ENCODE measurements around the gene PRKCE. TPM values are rescaled to one million over a fixed set of nuclear protein-coding genes. Genes with fewer than 3 reads are reported as not detected.
"Not testable (repeated sequence)": the region's sequence is repeated elsewhere in the genome, so short reads cannot be mapped to it uniquely, and the experiment has no call there.

PRKCE gene
- total RNA-seq, 1 experiment from 2014 or later, result 5.3 TPM

DNA sequence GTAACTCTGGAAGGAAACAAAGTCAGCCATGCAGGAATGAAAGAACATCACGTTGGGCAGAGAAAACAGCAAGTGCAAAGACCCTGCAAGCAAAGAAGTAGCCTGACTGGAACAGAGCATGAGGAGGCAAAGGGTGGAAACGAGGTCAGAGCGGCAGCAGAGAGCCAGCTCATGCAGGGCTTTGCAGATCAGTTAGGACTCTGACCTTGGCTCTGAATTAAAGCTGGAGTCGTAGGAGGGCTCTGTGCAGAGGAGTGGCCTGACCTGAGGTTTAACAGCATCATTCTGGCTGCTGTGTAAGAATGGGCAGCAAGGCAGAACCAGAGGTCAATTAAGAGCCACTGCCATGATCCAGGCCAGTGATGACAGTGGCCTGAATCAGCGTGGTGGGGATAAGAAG, 220.7 kb downstream of the PRKCE start:
- DNase-seq (ENCODE audit: low read depth), result peak; percentile 77

DNA sequence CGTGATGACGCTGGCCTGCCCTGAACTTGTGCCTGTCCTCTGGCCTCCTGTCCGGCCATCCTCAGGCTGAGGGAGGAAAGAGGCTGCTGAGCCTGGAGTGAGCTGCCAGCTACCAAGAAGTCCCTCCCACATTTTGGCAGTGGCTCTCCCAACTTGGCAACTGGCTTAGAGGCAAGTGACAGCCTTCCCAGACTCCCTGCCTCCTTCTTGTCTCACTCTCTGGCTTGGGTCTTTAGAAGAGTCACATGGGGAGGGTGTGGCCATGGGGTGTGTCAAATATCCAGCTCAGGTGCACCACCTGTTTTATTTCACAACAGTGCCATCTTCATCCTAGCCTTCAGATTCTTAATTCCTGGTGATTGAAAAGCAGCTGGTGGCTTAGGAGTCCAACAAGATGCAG, 222.9 kb downstream of the PRKCE start:
- in situ Hi-C loops (cut with HindIII; ENCODE audit: low pct_unique_long_range_greater_than_20kb, low sequenced_read_pairs), result no loop called here
- DNase-seq (ENCODE audit: low read depth), result no peak

More for the DNA sequence above, 220.7 kb downstream of the PRKCE start:
- in situ Hi-C loops (cut with HindIII; ENCODE audit: low pct_unique_long_range_greater_than_20kb, low sequenced_read_pairs), result no loop called here

DNA sequence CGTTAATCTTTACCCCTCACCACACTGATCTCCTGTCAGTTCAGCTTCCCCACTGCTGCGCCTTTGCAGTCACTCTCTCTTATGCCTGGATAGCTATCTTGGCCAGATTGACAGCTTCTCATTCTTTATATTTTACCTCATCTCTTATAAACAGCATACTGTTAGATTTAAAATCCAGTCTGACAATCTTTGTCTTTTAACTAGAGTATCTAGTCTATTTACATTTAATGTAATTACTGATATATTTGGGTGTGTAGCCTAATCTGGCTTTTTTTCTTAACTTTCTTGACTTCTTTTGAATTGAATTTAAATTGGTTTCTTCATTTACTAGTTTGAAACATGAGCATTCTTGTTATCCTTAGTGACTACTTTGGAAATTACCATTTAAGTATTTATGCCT, 225.1 kb downstream of the PRKCE start:
- in situ Hi-C loops (cut with HindIII; ENCODE audit: low pct_unique_long_range_greater_than_20kb, low sequenced_read_pairs), result no loop called here

DNA sequence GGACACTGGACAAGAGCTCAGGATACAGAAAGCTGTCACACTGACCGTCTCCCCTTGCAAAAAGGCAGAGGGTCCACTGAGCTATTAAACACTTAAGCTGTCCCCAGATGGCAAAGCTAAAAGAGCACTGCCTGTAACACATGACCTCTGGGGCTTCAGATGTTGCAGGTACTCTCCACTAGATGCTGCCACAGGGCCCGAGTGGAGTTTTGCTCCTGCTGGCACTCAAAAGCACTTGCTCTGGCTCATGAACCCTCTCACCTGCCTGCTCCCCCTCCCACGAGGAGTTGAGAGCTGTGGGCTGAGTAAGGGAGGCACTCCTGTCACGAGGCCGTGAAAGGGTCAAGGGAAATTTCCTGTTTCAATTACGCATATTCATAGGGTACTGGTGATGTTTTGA, 227.9 kb downstream of the PRKCE start:
- no peak for DNase-seq (ENCODE audit: low read depth)
- in situ Hi-C loops (cut with HindIII; ENCODE audit: low pct_unique_long_range_greater_than_20kb, low sequenced_read_pairs), result no loop called here

More for the DNA sequence above, 225.1 kb downstream of the PRKCE start:
- no peak for DNase-seq (ENCODE audit: low read depth)

DNA sequence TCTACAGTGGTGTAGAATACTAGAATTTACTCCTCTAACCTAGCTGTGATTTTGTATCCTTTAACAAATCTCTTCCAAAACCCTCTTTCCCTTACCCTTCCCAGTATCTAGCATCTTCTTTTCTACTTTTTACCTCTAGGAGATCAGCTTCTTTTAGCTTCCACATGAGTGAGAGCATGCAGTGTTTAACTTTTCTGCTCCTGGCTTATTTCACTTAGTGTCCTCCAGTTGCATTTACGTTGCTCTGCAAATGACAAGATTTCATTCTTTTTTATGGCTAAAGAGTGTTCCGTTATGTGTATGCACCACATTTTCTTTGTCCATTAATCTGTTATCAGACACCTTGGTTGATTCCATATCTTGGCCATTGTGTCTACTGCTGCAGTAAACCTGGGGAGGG, 228.5 kb downstream of the PRKCE start:
- in situ Hi-C loops (cut with HindIII; ENCODE audit: low pct_unique_long_range_greater_than_20kb, low sequenced_read_pairs), result no loop called here
- no peak for DNase-seq (ENCODE audit: low read depth)

DNA sequence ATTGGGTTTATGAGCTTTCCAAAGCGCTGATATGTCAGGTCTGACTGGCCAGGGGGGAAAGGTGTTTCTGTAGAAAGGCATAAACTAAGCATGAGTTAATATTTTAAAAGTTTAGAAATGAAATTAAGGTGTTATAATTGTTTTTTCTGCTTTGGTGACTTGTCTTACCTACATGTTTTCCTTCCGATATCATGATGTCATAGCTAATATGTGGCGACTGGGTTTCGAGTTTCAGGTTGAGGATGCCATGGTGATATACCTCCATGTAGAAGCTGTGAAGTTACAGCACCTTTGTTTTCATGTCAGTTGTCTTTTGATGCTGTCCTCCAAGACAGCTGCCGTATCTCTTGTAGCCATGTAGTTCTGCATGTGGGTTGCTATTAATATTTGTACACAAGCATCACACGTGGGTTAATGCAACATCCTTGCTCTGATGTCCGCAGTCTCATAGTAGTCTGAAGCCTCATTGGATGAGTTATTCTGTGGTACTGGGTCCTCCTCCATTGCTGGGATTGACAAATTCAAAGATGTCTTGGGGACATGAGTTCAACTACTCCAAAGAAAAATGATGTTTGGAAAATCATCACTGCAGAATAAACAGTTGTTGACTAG, 230.6 kb downstream of the PRKCE start:
- in situ Hi-C loops (cut with HindIII; ENCODE audit: low pct_unique_long_range_greater_than_20kb, low sequenced_read_pairs), result no loop called here

DNA sequence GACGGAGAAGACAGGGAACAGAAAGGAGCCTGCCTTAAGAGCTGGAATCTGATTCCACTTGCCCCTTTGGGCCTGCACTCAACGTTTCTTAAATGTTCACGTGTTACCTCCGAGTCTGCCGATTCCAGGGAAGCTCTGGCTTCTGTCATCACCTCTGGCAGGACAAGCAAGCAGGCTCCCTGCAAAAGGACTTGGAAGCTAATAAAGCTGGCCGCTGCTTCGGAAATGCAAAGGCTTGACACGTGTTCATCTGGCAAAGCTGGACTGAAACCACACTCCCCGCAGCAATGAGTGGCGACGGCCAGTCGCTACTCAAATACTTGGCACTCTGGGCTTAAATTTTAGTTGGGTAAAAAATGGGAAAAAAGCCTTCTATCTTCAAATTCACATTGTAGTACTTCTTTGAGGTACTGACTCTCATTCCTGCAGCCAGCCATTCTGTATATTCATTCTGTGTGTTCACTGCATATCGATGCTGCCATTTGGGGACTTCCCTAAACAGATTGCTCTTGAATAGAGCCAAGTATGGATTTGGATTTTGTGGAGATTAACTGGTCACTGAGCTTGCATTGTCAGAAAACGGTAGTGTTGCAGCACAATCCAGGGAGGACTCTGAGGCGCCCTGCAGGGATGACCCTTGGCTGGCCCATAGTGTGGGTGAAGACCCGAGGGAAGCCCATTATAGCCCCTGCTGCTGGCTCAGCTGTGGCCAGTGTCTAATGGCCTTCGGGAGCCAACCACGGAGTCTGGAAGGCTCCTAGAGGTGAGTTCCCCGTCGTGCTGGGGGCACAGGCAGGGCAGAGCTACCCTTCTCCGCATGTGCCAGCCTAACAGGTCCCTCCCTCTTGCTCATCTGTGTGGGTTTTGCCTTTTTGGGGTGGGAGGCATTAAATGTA, 231.5 kb downstream of the PRKCE start:
- in situ Hi-C loops (cut with HindIII; ENCODE audit: low pct_unique_long_range_greater_than_20kb, low sequenced_read_pairs), result no loop called here
- no peak for DNase-seq (ENCODE audit: low read depth)

More for the DNA sequence above, 230.6 kb downstream of the PRKCE start:
- DNase-seq (ENCODE audit: low read depth), result no peak

DNA sequence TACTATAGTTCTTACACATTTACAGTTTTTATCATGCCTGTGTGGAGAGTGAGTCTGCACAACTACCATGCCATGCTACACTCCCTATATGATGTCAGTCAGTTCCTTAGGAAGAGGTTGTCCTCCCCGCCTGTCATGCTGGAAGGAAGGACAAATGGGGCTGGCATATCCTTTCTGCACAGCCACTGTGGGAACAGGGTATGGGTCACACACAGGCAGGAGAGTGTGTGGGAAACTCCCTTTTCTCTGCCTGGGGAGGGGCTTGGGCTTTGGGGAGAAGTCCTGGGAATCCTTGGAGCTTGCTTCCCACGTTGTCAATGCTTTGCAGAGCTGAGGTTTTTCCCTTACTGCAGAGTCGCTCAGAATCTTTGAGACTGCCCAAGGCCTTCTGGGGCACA, 232.1 kb downstream of the PRKCE start:
- DNase-seq (ENCODE audit: low read depth), result no peak
- in situ Hi-C loops (cut with HindIII; ENCODE audit: low pct_unique_long_range_greater_than_20kb, low sequenced_read_pairs), result no loop called here

DNA sequence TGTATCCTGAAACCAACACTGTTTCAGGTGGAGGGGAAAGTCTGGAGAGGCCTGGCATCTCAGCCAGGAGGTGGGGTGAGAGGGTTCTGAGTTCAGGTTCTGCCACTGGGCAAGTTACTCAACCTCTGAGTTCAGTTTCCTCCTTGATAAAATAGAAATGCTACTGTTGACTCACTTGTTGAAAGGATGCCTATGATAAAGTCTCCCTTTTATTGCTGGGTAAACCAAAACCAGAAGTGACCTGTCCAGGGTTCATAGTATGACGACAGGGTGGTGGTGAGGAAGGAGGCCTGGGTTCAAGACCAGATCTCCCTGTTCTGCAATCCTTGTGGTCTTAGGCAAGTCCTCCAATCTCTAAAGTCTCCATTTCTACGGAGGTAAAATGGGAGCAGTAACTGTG, 232.7 kb downstream of the PRKCE start:
- DNase-seq (ENCODE audit: low read depth), result no peak
- in situ Hi-C loops (cut with HindIII; ENCODE audit: low pct_unique_long_range_greater_than_20kb, low sequenced_read_pairs), result no loop called here

DNA sequence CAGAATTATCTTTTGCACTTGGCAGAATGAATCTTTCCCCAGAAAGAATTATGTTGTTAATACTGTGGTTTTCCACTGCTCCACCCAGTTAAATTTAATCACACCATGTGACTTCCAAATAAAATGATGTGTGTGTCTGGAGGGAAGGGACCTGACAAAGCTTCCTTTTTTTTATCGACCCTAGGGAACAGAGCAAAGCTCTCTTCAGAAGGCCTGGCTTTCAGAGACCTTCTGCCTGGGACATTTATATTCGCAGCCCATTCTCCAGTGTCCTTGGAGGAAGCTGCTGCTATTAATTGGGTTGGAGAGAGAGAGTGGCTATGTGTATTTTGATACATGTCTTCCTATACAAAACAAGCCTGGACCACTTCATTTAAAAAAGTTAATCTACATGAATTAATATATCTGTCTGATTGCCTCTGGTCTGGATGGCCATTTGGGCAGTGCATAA, 233.7 kb downstream of the PRKCE start:
- in situ Hi-C loops (cut with HindIII; ENCODE audit: low pct_unique_long_range_greater_than_20kb, low sequenced_read_pairs), result no loop called here
- DNase-seq (ENCODE audit: low read depth), result no peak

DNA sequence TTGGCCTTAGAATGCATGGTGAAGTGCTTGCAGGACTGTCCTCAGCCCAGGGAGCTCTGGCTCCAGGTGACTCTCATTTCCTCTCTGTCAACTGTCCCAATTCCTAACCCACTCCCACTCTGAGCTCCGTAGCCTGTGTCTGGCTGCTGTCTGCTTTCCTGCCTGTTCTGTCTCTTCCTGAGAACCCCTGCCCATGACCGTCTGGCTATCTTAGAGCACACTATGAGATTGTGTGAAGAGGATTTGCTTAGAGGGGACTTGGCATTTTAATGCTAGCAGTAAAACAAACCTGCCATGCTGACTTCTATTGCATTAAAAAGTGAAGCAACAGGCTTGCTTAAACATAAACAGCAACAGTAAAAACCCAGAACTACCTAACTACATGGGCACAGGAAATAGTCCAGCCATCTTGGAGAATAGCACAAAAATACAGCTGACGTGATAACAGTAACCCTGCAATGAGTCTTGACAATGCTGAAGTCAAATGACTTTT, 234.7 kb downstream of the PRKCE start:
- in situ Hi-C loops (cut with HindIII; ENCODE audit: low pct_unique_long_range_greater_than_20kb, low sequenced_read_pairs), result no loop called here
- DNase-seq (ENCODE audit: low read depth), result no peak

DNA sequence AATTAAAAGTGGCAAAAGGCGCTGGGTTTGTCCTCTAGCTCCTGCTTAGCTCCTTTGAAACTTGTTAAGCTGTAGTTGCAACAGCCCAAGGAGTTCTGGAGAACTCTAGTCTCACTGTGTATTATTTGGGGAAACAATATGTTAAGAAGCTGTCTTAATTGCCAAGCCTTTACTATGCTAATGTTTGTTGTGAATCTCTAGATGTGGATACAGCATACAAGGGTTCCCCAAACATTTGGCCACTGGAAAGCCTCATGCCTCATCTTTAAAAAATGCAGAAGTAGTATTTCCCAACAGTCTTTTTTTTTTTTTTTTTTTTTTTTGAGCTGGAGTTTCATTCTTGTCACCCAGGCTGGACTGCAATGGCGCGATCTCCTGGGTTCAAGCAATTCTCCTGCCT, 236.7 kb downstream of the PRKCE start:
- in situ Hi-C loops (cut with HindIII; ENCODE audit: low pct_unique_long_range_greater_than_20kb, low sequenced_read_pairs), result no loop called here
- DNase-seq (ENCODE audit: low read depth), result no peak

DNA sequence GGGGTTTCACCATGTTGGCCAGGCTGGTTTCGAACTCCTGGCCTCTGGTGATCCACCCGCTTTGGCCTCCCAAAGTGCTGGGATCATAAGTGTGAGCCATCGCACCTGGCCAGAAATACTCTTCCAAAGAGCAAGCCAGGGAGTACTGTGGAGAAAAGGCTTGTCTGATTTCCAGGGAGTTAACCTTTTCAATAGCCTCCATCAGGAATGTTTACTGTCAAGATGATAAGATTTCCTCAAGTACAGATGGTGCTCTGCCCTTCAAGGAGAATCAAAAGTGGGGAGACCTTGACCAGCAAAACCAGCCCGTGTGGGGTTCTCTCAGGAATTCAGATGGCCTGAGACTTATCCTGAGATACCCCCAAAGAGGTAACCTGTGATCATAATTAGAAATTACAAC, 237.2 kb downstream of the PRKCE start:
- no peak for DNase-seq (ENCODE audit: low read depth)
- in situ Hi-C loops (cut with HindIII; ENCODE audit: low pct_unique_long_range_greater_than_20kb, low sequenced_read_pairs), result no loop called here

DNA sequence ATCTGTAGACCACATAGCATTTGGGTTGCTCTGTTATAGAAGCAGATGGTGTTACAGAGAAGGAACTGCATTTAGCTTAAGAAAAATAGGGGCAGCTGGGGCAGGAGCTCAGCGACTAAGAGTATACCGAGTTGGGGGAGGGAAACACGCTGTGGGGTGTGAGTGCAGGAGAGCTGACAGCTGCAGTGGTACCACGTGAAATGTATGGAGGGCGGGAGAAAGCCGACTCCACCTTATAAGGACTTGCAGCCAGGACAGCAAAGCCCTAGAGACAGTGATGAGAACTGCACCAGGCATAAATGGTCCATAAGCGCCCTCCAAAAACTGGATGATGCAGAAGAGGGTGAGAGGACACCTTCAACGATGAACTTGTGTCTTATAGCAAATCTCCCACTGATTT, 237.6 kb downstream of the PRKCE start:
- DNase-seq (ENCODE audit: low read depth), result no peak
- in situ Hi-C loops (cut with HindIII; ENCODE audit: low pct_unique_long_range_greater_than_20kb, low sequenced_read_pairs), result no loop called here

DNA sequence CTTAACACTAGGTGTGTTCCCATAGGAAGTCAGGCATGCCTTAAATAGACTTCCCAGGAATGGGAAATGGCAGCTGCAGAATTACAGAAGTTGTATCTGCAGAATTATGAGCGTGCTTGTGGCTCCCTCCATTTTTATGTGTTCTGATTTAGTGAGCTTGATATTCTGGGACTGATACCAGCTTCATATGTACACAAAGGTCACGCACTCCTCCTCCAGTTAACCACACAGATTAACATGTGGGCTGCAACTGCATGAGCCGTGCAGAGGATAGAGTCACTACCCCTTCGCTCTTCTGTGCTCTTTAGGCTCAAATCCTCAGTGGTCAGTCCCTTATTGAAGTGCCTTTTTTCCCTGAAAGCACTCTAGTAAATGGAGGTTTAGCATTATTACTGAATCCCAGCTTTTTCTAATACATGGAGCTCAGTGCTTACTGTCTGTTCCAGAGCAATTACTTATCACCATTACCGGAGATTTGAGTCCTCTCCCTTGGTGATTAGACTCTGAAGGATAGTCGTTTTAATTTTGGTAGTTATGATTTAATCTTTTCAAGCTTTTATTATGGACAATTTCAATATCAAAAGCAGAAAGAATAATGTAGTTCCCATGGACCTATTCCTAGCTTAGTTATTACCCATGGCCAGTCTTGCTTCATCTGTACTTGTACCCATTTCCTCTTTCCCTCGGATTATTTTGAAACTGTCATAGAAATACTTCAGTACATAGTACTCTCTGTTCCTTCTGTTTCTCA, 238.3 kb downstream of the PRKCE start:
- DNase-seq (ENCODE audit: low read depth), result no peak
- in situ Hi-C loops (cut with HindIII; ENCODE audit: low pct_unique_long_range_greater_than_20kb, low sequenced_read_pairs), result no loop called here

DNA sequence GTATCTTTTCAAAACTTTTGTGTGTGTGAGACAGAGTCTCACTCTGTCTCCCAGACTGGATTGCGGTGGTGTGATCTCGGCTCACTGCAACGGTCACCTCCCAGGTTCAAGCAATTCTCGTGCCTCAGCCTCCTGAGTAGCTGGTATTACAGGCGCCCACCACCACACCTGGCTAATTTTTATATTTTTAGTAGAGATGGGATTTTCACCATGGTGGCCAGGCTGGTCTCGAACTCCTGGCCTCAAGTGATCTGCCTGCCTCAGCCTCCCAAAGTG, 238.8 kb downstream of the PRKCE start:
- DNase-seq (ENCODE audit: low read depth); in situ Hi-C loops (cut with HindIII; ENCODE audit: low pct_unique_long_range_greater_than_20kb, low sequenced_read_pairs): not testable (repeated sequence)

DNA sequence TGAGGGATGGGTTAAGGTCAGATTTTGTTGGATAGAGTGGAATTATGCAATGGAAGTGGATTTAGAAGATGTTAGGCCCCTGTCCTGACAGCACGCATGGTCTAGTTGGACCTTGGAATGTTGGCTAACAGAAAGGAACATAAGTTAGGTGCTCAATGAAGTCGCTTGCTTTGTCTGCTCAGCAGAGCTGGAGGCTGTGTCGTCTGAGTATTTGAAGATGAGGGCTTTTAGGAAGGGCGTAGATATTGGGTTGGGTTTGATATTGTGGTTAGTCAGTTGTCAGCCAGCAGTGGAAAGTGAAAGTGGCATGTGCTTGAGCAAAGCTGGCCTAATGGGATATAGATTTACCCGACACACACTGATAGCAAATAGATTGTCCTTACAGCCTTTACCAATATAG, 239.3 kb downstream of the PRKCE start:
- in situ Hi-C loops (cut with HindIII; ENCODE audit: low pct_unique_long_range_greater_than_20kb, low sequenced_read_pairs), result no loop called here
- DNase-seq (ENCODE audit: low read depth), result no peak

DNA sequence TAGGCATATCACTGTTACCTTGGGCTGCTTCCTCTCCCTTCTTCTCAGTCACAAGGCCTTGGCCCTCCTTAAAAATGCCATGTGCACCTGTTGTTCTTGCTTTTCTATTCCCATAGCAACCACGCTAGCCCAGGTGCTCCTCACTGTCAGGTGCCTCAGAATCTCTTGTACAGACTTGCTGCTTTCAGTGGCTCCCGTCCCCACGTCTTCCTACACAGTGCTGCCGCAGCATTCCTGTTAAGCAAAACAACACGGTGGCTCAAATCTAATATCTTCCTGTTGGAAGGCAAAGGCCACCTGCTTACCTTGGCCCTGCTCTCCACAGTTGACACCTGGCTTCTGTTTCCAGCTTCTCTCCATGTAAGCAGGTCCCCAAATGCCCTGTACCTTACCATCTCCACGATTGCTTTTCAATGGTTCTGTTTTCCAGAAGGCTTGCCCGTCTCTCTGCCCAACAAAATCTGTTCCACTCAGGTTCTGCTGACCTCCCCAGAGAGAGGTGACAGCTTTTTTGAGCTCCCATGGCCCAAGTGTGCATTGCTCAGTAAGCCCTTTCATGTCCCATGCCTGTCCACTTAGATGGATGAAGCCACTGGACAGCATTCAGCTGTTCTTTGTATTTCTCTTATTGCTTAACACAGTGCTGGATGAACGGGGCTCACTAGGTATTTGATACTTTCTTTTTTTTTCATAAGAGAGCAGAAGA, 240.4 kb downstream of the PRKCE start:
- in situ Hi-C loops (cut with HindIII; ENCODE audit: low pct_unique_long_range_greater_than_20kb, low sequenced_read_pairs), result no loop called here
- no peak for DNase-seq (ENCODE audit: low read depth)

DNA sequence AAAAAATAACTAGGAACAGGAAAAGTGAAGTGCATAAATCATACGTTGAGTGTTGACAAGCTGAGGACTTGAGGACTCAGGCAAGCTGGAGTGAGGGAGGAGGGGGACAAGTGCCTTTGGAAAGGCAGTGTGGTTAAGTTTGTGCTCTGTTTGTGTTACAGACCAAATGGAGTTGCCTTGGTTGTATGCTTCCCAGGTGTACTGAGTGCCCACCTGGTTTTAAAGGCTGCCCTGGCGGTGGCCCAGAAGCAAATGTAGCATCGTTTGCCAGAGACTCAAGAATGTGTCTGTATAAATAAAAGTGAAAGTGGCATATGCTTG, 240.9 kb downstream of the PRKCE start:
- DNase-seq (ENCODE audit: low read depth), result no peak
- in situ Hi-C loops (cut with HindIII; ENCODE audit: low pct_unique_long_range_greater_than_20kb, low sequenced_read_pairs), result no loop called here
